GM18858 (cell line): ENCODE results near the gene RAD17.
"Not testable (repeated sequence)": the region's sequence is repeated elsewhere in the genome, so short reads cannot be mapped to it uniquely, and the experiment has no call there.

Experiments used
- ATAC-seq: cut with Tn5 transposase; IDR thresholded peaks from one replicate; pipeline ENCODE4 v1.9.1; 2021; ENCODE audit not compliant: unreplicated experiment

Gene RAD17

DNA sequence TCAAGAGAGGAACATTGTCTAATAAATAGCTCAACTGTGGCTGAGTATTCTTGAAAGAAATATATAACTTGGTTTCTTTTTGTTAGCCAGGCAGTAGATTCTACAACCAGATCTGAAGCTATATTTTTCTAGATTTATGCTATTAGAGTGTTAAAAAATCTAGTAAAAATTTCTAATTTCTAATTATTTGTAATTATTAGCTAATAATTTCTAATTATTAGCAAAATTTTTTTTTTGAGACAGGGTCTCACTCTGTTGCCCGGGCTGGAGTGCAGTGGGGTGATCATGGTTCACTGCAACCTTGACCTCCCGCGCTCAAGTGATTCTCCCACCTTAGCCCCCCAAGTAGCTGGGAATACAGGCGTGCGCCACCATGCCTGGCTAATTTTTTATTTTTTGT is 2.8 kb downstream of the RAD17 start:
- no peak for ATAC-seq

DNA sequence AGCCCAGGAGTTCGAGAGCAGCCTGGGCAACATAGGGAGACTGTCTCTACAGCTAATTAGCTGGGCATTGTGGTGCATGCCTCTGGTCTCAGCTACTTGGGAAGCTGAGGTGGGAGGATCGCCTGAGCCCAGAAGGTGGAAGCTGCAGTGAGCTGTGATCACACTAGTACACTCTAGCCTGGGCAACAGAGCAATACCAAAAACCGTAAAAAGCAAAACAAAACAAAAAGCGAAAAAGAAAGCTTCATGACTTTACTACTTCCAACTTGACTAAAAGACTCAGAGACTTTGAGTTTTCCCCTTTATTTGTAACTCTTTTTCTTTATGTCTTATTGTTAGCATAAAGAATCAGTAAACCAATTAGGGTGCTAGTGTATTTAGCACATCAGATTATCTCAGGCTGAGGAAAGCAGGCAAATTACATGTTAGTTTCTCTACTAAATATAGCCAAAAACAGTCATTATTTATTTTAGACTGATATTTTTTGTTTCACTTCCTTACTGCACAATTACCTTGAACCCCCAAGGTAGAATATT is 5.4 kb downstream of the RAD17 start:
- ATAC-seq, result peak; percentile 64

DNA sequence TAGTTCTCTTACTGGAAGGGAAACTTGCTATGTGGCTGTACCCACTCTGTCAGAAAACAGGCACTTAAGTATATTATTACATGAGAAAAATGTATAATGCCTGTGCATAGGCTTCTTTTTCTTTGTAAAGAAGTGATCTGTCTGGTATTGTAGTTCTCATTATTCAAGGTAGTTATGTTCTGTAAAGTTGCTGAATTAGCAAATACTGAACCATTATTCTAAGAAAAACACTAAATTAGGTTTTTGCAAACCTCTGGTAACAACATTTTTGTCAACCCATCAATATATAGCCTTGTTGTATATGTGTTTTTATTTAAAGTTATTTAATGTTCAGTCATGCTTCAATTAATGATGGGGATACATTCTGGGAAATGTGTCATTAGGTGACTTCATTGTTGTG is 8.8 kb downstream of the RAD17 start:
- ATAC-seq, result no peak

DNA sequence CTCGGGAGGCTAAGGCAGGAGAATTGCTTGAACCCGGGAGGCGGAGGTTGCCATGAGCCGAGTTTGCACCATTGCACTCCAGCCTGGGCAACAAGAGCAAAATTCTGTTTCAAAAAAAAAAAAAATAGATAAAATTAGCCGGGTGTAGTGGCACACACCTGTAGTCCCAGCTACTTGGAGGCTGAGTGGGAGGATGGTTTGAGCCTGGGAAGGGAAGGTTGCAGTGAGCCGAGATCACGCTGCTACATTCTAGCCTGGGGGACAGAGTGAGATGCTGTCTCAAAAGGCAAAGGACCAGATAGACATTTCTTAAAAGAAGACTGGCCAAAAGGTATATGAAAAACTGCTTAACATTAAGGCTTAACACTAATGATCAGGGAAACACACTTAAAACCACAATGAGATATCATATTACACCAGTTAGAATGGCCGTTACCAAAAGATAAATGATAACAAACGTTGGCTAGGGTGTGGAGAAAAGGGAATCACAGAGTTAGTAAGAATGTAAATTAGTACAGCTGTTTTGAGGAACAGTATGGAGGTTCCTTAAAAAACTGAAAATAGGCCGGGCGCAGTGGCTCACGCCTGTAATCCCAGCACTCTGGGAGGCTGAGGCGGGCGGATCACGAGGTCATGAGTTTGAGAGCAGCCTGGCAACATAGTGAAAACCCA is 35.2 kb downstream of the RAD17 start:
- no peak for ATAC-seq

DNA sequence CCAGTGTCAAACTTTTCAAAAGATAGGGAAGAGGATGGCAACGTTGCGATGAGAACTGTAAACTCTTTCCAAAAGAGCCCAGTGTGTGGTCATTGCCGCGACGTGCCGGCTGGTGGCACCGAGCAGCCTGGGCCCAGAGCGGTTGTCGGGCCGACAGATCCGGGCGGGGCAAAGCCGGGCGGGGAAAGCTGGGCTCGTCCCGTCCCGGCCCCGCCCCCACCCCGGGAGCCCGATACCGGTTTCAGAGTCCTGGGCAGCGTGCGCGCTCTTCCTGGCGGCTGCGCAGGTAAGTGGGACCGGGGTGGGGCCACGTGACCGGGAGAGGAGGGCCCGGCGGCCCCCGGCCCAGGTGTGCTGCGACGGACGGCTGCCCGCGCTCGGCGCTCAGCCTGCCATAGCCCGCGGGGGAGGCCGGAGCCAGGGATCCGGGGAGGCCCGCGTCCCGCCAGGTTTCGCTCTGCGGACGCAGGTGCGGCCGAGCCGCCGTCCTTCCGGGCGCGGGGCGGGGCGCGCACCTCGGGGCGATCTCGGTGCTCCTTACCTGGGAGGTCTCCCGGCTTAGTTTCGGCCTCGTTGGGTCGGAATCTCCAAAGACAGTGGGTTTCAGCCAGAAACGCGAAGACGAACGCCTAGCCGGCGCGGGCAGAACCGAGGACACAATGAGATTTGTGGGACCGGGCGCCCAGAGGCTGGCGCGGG is 45.4 kb downstream of the RAD17 start, which contains the start of gene MARVELD2:
MARVELD2 (plus strand) TSS at position 232 of the 699 bp plus-strand sequence. CDS start 4,270 bp downstream, outside the sequence.
- no peak for ATAC-seq

DNA sequence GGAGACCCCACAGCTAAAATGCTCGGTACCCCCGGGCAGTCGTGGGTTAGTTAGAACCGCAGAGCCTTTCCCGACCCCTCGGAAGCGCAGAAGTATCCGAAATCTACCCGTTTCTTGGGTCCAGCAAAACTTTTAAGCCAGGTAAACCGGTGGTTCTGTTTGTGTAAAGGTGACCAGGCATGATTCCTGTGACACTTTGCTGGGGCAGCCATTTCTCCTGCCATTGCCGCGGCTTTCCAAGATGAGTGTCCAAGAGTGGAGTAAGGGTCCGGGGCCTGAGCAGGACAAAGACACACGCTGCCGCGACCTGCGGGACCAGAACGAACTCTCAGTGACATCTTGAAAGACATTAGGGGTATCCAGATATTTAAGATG is 46.0 kb downstream of the RAD17 start:
- ATAC-seq, result no peak

DNA sequence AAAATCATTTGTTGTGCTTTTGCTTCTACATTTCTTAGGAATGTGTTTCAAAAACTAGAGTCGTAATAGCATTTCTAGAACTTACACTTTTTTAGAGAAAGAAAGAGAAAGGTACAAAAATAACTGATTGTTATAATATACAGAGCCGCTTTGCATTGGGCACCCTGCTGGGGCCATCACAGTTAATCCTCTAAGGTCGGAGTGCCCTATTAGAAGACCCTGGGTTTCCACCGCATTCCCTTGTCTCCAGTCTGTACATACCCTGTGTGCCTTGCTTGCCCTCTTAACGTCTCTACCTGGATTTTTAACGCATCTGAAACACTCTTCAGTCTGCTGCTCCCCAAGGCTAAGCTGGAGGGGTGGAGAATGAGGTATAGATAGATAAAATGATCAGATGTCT is 46.6 kb downstream of the RAD17 start:
- no peak for ATAC-seq

DNA sequence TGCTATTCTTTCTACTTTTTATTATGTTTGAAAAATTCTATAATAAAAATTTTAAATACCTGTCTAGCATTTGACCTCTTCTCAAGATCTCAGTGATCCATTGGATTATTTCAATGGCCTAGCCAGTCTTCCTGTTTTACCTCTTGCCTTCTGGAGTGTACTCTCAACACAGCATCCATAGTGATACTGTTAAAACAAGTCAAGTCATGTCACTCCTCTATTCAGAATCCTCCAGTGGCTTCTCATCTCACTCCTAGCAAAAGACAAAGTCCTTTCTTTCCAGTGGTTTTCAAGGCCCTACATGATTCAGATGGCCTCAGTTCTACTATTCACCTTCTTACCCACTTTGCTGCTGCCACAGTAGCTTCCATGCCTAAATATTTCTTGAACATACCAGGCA is 47.1 kb downstream of the RAD17 start:
- ATAC-seq, result no peak

DNA sequence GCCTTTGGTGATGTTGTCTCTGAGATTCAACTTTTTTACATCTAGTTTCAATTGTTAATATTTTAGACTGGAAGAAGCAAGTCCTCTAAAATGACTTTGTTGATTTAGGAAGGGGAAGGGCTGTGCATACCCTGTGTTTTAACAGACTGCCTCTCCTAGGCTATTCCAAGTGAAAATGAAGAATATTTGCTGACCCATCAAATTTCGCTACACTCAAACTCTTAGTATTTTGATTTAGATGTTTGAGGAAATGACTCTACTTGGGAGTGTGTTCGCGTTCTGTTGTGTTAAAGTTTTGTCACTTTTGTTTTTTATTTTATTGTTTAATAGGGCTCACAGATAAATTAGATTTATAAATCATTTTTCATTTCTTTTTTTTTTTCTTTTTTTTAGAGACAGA is 48.9 kb downstream of the RAD17 start:
- no peak for ATAC-seq

DNA sequence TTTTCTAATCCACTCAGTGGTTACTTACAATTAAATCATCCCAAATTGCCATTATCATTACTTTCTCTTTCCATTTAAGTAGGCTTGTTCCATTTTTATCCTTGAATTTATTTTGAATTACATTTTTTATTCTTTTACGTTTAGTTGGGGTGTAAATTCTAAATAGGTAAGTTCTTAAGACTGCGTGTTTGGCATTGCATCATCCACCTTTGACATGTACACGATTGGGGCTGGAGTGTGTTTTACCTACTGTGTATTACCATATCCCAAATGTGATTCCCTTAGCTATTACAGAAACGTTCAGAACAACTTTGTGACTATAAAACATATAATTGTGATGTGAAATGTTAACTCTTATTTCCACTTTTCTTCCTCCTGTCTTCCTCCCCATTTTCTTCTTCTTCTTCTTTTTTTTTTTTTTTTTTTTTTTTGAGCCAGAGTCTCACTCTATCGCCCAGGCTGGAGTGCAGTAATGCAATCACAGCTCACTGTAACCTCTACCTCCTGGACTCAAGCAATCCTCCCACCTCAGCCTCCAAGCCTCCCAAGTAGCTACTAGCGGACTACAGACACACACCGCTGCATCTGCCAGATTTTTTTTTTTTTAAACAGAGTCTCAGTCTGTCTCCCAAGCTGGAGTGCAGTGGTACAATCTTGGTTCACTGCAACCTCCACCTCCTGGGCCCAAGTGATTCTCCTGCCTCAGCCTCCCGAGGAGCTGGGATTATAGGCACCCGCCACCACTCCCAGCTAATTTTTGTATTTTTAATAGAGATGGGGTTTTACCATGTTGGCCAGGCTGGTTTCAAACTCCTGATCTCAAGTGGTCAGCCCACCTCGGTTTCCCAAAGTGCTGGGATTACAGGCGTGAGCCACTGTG is 62.0 kb downstream of the RAD17 start:
- ATAC-seq, result no peak

DNA sequence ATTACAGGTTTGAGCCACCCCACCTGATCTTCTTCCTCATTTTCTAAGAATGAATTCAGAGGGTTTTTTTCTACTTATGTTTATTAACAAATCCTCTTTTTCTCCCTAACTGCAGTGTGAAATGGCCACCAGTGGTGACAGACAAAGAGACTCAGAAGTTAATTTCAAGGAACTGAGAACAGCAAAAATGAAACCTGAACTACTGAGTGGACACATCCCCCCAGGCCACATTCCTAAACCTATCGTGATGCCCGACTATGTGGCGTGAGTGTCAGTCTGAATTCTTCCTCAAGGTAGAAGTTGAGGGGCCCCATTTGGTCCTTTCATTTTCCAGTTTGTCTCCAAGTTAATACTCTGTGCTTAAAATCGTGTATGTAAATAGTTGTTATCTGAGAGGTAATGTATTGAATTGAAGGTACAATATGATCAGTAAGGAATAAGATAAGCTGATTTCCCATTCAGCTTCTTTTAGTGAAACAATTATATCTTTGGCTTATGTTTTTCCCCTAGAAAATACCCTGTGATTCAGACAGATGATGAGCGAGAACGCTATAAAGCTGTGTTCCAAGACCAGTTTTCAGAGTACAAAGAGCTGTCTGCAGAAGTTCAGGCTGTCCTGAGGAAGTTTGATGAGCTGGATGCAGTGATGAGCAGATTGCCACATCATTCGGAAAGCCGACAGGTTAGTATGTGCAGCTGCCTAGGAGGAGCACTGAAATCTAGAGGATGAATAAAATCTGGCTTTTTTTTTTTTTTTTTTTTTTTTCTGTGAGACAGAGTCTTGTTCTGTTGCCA is 63.0 kb downstream of the RAD17 start:
- ATAC-seq, result peak; percentile 54

DNA sequence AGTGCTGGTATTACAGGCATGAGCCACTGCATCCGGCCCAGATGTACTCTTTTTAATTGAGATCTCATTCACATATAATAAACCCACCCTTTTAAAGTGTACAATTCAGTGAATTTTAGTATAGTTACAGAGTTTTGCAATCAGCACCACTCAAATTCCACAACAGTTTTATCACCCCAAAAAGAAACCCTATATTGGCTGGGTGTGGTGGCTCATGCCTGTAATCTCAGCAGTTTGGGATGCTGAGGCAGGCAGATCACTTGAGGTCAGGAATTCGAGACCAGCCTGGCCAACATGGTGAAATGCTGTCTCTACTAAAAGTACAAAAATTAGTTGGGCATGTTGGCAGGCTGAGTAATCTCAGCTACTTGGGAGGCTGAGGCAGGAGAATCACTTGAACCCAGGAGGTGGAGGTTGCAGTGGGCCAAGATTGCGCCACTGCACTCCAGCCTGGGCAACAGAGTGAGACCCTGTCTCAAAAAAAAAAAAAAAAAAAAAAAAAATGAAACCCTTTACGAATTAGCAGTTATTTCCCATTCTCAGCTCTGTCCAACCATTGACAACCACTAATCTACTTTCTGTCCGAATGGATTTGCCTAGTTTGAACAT is 65.8 kb downstream of the RAD17 start:
- not testable (repeated sequence) for ATAC-seq

DNA sequence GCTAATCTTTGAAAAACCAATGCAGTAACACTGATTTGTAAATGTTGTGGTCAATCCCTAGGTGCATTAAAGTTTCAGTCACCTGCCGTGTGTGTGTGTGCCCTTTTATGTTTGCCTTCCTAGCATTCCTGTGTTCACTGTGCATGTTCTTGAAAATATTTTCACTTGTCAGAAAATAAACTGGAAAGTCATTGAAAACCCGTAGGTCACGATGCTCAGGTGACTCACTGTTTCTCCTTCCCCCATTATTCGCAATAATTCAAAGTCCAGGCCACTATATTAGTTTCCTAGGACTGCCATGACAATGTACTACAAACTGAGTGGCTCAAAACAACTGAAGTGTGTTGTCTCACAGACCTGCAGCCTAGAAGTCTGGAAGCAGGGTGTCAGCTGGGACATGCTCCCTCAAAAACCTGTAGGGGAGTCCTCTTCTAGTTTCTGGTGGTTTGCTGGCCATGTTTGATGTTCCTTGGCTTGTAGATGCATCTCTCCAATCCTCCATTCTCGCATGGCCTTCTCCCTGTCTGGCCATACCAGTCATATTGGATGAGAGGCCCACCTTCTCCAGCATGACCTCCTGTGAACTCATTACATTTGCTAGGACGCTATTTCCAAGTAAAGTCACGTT is 74.6 kb downstream of the RAD17 start:
- ATAC-seq, result no peak

DNA sequence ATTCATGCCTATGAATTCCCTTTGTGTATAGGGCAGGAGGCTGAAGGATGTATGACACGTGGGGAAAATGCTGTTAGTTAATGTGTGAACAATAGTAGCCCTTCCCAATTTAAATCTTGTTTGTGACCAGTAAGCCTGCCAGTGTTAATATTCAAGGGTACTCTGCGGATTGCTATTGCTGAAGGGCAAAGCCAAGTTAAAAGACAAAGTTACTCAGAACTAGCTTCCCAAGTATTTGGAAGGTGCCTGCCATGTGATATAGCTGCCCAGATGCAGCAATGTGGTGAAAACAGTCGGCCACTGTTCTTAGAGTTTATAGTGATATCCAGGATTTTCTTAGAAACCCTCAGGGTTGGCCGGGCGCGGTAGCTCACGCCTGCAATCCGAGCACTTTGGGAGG is 79.9 kb downstream of the RAD17 start:
- ATAC-seq, result no peak

DNA sequence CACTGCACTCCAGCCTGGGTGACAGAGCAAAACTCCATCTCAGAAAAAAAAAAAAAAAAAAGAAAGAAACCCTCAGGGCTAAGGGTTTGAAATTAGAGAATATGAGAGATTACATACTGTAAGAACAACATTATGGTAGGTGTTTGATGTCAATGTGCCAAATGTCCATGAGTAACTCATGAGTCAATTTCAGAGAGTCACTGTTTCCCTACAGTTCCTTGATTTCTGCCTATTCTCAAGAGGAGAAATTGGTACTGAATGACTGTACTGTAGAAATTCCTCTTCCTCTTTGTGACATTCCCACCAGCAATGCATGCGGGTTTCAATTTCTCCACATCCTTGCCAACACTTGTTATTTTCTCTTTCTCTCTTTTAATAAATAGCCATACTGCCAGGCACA is 80.5 kb downstream of the RAD17 start:
- ATAC-seq, result no peak

DNA sequence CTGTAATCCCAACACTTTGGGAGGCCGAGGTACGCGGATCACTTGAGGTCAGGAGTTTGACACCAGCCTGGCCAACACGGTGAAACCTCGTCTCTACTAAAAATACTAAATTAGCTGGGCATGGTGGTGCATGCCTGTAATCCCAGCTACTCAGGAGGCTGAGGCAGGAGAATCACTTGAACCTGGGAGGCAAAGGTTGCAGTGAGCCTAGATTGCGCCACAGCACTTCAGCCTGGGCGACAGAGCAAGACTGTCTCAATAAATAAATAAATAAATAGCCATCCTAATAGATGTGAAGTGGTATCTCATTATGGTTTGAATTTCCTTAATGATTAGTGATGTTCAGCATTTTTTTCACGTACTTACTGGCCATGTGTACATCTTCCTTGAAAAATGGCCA is 80.9 kb downstream of the RAD17 start:
- ATAC-seq, result not testable (repeated sequence)

DNA sequence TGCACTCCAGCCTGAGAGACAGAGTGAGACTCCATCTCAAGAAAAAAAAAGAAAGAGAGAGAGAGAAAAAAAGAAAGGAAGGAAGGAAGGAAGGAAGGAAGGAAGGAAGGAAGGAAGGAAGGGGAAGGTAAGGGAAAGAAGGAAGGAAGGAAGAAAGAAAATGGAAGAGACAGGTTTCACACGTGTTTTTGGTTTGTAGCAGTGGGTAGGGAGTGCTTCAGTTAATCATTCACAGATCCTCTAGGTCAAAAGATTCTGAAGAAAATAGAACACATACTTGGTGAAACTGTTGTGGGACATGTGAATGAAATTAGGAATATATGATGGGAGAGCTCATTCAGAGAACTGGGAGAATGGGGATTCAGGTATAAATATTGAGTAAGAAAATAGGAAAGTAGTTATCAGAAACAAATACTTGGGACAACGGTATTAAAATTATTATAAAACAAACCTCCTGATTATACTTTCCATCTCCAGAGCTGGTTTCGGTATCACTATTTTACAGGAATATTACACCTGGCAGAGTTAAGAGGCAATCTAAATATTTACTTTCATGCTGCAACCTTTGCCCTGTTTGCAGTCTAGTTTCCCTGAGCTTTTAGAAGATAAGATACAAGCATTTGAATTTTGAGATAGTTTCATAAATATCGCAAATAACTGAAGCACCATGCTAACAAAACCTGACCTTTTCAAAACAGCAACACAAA is 82.5 kb downstream of the RAD17 start:
- ATAC-seq, result no peak

DNA sequence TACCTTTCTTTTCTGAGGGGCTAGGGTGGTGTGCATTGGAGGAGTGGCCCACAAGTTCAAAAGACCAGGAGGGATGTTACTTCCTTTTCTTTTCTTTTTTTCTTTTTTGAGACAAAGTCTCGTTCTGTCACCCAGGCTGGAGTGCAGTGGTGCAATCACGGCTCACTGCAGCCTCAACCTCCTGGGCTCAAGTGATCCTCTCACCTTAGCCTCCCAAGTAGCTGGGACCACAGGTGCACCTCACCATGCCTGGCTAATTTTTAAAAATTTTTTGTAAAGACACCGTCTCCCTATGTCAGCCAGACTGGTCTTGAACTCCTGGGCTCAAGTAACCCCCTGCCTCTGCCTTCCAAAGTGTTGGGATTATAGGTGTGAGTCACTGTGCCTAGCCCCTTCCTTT is 83.9 kb downstream of the RAD17 start:
- not testable (repeated sequence) for ATAC-seq
